ENCODE results near the gene MAP1B.
"Not testable (repeated sequence)": the region's sequence is repeated elsewhere in the genome, so short reads cannot be mapped to it uniquely, and the experiment has no call there.

MAP1B gene

DNA sequence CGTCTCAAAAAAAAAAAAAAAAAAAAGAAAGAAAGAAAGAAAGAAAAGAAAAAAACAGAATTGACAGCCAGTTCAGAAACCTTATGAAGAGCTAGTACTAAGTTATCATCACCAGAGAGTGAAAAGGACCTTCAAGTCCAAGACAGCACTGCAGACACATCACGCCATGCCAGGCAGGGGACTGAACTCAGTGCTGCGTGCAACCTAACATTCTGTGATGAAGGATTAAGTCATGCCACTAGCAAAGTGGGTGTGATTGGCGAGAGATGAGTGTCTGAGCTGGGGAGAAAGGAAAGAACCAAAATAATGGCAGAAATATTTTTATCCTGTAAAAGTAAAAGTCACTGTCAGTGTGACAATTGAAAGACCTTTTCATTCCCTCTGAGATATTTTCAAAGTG is 54.7 kb downstream of the MAP1B start:
- no peak for DNase-seq (ENCODE audit: low spot score)

DNA sequence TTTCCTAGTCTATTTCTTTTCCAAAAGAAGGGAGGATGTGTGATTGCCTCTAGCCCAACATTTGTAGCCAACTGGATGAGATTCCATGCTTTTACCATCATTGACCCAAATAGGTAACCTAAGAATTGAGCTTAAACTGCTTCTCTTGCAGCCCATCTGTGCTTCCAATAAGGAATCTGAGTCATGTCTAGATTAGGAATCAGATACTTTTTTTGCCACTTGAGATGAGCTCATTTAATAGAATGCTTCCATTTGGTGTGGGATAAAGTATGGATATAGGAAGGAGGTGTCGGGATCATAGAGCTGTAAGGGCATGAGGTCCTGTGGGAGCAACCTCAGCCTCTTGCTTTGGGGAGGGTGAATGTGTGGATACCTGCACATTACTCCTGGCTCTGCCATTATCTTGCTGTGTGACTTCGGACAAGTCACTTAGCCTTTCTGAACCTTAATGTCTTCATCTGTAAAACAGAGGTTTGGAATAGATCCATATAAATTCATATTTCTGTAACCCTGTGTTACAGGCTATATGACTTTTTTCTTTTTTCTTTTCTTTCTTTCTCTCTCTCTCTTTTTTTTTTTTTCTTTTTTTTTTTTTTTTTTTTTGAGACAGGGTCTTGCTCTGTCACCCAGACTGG is 56.2 kb downstream of the MAP1B start:
- DNase-seq (ENCODE audit: low spot score) = no peak

DNA sequence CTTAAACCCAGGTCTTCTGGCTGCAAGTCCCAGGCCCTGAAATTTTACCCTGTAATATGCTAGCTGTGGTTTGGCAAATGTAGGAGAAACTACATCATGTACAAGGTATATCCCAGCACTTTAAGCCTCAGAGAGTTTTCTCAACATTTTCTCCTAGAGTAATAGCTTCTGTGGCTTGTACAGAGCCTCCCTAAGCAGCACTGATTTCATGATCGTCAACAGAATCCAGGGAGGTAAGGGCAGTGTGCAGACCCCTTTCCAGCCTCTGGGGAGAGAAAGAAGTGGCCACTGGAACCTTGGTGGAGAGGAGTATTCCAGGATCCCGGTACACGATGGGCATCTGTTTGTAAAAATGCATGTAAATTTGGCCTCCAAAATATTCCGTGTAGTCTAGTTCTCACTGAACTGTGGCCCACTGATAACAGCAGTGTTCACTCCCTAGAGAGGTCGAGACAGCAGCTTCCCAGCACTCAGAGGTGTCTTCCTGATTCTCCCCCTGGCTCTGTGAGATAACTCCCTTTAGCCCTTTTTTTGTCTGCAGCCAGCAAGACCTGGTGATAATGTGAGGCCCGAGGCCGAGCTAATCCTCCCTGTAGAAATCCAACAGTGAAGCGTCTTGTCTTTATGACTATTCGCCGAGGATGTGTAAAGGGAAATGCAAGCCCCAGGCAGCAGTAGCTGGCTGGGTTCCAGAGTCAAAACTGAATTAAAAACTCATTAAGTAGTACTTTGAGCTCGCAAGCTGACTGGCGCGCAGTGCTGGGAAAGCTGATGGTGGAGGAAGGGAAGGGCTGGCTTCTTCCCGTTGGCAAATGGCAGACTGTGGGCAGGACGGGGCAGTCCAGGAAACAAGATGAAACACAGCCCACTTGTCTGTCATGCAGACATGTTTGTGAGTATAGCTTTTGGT is 59.0 kb downstream of the MAP1B start:
- DNase-seq (ENCODE audit: low spot score) = no peak

DNA sequence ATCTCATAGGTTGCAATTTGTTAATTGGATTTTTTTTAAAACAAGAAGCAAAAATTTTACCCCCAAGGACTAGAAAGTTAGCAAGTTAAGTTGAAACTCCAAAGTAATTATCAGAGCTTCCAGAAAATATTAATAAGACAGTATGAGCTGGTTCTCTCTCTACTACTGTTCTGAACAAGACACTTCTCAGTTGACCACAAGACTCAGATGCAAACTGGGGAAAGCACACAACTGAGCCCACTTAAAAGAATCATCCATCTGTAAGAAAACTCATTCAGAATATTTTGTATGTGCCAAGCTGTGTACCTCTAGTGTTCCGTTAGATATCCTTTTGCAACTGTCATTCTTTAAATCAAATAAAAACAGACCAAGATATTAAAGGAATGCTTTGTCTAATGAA is 60.0 kb downstream of the MAP1B start:
- DNase-seq (ENCODE audit: low spot score) = no peak

DNA sequence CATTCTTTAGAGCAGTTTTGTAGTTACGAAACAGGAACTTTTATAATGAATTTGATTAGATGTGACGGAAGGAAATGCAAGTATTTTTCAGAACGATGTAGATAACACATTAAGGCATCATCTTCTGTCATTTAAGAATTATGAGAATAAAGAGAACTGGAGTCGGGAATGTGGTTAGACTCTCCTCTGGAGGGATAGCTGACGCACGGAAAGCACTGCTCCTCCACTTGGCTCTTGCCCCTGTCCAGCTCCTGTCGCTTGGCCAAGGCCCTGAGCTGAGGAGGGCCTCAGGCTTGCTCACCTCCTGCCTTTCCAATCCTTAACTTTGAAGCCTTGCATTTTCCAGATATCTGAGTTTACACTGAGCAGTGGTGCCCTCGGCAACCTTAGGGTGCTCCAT is 60.5 kb downstream of the MAP1B start:
- DNase-seq (ENCODE audit: low spot score) = no peak

DNA sequence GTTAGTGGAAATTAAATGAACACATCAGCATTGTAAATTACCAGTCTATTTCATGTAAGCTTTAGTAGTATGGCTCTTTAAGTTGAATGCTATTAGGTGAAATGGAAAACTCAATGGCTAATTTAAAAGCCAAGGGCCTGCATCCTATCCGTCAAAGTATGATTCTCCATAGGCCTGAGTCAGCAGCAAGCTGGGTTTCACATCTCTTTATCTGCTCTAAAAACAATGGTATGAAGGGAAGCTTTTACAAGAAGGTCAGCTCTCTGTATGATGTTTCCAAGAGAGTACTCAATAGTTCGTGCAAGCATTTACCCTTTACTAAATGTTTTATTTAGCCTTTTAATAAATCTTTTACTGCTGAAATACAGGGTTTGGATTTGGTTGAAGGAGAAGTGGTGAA is 62.8 kb downstream of the MAP1B start:
- DNase-seq (ENCODE audit: low spot score) = no peak

DNA sequence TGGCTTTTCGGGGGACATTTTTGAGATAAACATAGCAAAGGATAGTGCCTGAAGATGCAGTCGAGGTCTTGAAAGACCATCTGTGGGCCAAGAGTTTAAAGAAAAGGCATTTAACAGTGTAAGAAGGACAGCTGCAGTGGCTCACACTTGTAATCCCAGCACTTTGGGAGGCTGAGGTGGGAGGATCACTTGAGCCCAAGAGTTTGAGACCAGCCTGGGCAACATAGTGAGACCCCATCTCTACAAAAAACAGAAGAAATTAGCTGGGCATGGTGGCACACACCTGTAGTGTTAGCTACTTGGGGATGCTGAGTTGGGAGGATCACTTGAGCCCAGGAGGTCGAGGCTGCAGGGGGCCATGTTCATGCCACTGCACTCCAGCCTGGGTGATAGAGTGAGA is 63.9 kb downstream of the MAP1B start:
- not testable (repeated sequence) for DNase-seq (ENCODE audit: low spot score)

DNA sequence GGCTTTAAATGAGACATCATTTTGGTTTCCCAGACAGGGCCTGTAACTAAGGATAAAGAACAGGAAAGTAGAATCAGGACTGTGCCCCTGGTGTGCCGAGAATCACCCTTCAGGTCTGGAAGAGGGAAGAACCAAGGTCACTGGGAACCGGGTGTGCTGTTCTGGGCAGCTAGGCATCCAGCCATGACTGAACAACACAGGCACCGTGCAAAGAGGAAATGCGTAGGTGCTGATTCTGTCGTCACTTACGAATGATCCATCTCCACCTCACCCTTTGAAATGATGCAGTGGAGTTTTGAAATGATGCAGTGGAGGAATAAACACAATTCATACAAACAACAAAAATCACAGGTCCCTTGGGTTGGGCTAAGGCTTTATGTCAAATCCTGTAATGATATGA is 64.4 kb downstream of the MAP1B start:
- no peak for DNase-seq (ENCODE audit: low spot score)

DNA sequence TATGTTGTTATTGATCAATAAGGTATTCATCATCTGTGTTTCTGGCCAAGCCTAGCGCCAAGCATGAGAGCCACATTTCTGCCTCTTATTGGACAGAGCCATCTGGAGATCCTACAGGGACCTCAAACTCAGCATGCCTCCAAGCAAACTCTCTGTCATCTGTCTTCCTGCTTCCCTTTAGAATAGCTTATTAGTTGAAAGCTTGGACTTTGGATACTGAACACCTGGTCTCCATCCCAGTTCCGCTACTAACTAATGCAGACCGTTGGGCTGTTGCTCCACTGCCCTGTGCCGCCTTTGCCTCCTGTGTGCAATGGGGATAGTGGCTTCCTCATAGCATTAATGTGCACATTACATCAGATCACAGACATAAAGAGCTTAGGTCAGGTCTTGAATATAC is 65.5 kb downstream of the MAP1B start:
- DNase-seq (ENCODE audit: low spot score) = no peak

DNA sequence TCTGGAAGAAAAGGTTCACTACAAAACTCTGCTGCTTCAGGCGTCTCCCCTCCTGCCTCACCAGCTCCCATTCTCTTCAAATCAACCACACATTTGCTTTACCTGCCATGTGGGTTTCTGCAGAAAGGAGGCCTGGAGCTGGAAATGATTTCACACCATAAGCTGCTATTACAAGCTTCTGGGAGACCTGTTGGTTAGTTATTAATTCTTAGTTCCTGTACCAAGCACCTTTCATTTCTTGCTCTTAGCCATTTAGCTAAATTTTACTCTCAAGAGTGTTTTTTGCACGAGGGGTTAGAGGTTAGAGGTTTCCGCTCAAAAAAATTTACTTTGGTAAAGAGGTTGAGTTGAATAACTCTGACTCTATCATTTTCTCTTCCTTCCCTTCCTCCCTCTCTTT is 70.3 kb downstream of the MAP1B start:
- no peak for DNase-seq (ENCODE audit: low spot score)

DNA sequence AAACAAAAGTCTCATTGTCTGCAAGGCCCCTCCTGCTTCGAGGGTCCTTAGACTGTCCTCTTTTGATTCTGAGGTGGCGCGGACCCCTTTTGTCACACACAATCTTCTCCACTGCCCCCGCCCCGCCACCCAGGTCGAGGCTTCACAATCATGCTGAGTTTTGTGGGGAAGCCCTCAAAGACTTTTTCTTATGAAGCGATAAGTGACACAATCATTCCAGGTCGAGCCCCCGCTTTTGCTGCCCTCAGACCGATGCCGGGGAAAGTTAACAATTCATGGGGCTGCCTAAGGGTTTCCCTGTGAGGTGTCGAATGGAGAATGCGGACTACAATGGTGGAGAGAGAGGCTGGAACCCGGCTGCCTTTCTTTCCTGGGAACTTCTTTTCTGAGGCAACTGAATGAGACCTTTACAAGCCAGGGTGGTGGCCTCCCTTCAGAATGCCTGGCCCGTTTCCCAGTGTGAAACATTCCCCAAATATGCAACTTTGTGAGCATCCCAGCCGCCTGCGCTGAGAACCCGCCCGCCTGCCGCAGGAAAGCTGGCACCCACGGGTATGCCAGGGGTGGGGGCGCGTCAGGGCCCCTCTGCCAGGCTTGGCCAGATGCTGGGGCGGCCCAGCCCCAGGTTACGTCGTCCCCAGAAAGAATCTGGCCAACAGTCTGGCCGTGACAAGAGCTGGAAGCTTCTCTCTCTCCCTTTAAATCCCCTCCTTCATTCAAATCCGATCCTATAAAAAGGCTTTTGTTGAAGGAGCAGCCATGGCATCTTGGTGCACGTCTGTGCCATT is 71.9 kb downstream of the MAP1B start:
- no peak for DNase-seq (ENCODE audit: low spot score)

DNA sequence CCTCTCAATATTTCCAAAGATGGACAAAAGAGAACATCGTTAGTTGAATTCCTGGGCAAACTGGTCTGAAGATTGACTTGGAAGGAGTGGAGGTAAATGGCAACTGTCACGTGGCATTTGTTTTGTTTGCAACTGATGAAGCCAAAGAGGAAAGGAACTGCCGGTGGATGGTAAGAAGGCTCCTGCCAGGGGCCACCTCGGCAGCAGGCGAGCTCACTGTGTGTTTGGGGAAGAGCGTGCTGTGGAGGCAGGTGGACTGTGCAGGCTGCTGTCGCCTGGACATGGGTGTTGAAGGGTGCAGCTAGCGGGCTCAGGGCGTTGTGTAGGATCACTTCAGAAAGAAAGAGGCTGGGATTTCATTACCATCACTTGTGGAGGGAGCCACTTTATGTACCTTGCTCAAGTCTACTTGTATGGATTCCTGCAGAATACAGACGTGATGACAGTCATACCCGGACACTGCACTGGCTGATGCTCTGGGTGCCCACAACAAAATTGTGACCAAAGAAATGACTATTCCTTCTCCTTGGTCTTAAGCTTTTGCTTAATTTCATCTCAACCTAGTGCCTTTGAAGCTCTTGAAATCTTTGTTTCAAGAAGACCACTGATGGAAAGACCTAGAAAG is 72.7 kb downstream of the MAP1B start:
- DNase-seq (ENCODE audit: low spot score) = no peak

DNA sequence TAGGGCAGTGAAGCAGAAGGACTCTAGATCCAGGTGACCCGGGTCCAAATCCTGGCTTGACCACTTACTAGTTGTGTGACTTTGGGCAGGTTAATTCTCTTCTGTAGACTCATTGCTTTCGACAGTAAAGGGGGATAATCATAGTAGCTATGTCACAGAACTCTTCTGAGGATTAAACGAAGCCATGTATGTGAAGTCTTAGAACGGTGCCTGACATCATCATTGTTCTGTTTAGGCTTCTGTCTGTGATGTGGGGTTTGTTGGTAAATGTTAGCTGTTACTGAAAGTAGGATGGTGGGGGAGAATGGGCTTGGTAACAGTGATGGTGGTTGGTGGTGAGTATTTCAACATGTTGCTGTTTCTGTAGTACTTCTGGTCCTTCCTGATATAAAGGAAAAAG is 73.7 kb downstream of the MAP1B start:
- no peak for DNase-seq (ENCODE audit: low spot score)

DNA sequence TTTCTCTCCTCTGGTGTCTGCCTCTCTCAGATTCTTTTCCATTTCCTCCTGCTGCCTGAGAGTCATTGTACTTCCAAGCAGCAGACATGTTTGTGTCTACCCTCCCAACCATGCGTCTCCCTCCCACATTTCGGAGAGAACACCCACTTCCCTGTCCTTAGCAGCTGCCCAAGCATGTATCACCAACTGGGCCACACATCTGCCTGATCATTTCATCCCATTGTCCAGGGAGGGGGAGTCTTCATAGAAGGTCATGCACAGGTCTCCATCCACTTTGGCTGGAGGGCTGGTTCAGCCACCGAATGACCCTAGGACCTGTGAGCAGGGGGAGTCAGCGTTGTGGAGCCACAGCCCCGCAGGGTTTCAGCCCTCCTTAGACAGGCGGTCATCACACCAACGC is 75.4 kb downstream of the MAP1B start:
- no peak for DNase-seq (ENCODE audit: low spot score)

DNA sequence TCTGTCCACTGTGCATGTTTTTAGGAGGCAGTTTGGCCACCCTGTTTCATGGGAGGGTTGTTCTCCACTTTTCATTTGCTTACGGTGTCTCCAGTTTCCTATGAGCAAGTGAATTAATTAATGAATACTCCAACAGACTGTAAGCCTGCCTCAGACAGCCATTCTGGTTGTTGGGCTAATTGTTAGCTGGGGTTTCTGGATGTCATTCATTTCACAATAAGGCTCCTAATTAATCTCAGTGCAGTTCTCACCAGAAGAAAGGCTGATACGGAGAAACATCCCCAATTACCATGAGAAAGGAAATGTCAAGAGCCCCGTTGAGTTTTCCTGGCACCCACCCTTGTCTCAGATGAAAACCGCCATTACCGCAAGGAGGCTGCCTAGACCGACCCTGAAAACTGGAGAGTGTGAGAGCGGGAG is 75.8 kb downstream of the MAP1B start:
- no peak for DNase-seq (ENCODE audit: low spot score)

DNA sequence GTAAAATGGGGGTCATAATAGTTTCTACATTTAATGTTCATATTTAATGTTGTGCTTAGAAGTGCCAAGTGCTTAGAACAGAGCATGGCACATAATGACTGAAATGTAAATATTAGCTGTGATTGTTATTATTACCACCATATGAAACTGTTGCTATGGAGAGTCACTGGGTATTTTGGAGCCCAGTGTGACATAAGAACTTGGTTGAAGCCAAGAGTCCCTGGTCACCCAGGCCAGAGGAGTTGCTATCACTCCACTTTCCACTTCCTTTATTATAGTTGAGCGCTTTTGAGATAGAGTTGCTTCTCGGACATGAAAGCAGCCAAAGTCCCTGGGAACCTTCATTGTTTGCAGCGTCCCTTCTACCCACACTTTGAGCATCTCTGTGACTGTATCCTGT is 77.1 kb downstream of the MAP1B start:
- no peak for DNase-seq (ENCODE audit: low spot score)

DNA sequence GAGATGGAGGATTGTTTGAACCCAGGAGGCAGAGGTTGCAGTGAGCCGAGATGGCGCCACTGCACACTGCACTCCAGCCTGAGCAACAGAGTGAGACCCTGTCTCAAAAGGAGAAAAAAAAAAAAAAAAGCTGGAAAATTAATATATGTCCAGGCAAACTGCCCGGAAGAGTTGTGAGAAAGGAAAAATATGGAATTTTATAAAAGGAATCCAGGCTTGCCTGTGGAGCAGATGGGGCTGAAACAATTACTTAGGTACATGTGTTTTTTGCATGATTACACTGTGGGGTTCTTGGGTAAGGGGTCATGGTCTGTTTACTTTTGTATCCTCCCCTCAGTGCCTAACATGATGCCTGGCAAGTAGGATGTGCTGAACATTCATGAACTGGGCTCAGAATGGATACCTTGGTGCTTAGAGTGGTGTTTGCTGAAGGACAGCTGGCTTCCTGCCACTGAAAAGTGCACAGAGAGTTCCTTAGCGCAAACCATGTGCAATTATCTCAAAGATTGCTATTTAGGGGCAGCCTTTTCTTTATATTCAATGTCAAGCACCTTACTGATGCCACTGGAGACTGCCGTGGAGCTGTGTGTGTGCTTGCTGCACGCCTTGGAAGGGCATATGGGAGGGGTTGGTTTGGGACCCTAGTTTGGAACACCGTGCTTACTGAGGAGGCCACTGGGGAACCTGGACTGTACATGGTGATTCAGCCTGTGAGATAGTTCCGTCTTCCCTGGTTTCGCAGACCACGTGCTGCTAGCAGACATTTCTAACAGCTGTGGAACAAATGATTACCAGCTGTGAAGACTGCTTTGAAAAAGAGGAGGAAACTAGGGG is 78.4 kb downstream of the MAP1B start:
- DNase-seq (ENCODE audit: low spot score) = no peak

DNA sequence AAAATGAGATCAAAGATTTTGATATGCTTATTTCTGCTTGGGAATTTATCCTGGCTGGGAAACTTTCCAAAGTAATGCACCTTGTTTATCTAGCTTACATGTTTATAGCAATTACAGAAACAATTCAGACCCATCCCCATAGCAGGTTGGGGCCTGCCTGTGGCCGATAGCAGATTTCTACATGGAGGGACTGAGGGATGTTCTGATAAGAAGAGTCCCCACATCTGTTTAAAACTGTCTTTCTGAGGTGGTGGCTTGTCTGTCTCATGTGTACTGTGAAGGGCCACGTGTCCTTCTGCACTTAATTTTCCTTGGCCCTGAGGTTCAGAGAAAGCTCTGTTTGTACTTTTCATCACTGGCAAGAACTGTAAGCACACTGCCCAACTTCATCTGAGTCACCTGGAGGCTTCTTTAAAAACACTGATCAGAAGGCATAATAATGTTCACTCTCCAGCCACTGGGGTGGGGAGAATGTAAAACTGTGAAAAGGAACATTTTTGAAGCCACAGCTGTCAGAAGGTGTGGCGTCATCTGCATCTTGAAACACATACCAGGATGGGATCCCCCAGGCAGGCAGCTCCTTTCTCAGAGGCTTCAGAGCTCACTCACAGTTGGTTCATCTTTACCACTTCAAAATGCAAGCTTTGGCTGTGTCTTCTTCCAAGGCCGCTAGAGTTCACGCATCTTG is 80.3 kb downstream of the MAP1B start:
- DNase-seq (ENCODE audit: low spot score) = no peak

DNA sequence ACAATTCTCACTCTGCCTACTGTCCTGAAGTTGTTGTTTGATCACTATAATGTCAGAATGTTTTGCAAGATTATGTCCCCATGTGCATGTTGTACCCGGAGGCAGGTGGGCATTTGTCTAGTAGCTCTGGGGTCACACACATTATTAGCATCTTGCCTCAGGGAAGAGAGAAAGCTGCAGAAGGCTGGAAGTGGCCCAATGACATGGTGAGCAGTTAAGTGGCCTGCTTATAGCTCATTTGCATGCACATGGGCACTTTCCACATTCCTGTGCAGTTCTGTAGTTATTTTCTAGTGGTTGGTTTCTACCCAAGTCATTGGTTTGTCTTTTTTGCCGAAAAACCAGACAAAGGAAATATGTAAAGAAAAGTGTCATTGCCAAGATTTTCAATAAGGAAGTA is 80.9 kb downstream of the MAP1B start:
- no peak for DNase-seq (ENCODE audit: low spot score)

DNA sequence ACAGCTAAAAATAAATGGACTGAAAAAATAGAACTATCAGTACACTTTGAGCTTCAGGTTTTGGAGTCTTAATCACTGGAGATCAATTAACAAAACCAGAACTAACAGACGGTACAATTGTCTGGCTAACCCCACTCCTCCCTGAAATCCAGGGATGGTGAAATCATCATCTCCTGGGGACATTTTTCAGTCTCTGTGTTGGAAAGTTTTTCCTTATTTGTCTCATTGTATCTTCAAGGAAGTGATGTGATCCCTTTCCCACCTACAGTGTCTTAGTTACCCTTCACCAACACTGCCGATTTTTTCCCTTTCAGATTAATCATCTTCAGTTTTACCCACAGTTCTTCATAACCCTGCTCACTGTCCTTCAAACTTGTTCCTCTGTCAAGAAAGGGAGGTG is 81.9 kb downstream of the MAP1B start:
- DNase-seq (ENCODE audit: low spot score) = no peak

DNA sequence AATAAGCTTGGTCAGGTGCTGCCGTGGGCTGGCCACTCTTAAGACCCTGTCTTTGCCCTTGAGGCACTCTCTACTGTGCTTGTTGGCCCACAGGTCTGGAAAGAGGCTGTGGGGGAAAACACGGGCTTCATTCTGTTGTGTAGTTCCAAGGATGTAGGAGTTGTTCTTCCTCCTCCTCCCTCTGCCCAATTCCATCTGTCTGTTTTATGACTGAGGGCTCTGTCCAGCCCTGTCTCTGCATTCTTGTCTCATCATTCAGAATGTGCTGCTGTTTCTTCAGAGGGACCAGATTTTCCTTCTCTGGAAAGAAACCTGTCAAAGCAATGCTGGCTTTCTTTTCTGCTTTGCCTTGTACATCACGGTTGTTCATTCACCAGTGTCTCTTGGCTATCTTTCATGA is 84.1 kb downstream of the MAP1B start:
- no peak for DNase-seq (ENCODE audit: low spot score)
